Measurements from ENCODE around the gene TIMM29.

GRCh38 chr19:10971107-10971726 lies 42.6 kb downstream of the TIMM29 start:
- TF ChIP-seq, protein P1, sequence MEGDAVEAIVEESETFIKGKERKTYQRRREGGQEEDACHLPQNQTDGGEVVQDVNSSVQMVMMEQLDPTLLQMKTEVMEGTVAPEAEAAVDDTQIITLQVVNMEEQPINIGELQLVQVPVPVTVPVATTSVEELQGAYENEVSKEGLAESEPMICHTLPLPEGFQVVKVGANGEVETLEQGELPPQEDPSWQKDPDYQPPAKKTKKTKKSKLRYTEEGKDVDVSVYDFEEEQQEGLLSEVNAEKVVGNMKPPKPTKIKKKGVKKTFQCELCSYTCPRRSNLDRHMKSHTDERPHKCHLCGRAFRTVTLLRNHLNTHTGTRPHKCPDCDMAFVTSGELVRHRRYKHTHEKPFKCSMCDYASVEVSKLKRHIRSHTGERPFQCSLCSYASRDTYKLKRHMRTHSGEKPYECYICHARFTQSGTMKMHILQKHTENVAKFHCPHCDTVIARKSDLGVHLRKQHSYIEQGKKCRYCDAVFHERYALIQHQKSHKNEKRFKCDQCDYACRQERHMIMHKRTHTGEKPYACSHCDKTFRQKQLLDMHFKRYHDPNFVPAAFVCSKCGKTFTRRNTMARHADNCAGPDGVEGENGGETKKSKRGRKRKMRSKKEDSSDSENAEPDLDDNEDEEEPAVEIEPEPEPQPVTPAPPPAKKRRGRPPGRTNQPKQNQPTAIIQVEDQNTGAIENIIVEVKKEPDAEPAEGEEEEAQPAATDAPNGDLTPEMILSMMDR (IDR thresholded peaks at IDR 0.05; ENCODE audit: poor library complexity, severe bottlenecking), result no peak
- TF ChIP-seq EP300 (conservative IDR thresholded peaks at IDR 0.05; ENCODE audit: poor library complexity, severe bottlenecking), result no peak
- no peak for TF ChIP-seq POLR2AphosphoS5 (IDR thresholded peaks at IDR 0.05)
- no peak for TF ChIP-seq MXI1 (conservative IDR thresholded peaks at IDR 0.05; ENCODE audit: poor library complexity, severe bottlenecking)
- no peak for TF ChIP-seq TAF1 (IDR thresholded peaks at IDR 0.05; ENCODE audit: low read depth)
- no peak for TF ChIP-seq RAD21 (conservative IDR thresholded peaks at IDR 0.05)
- TF ChIP-seq EZH2 (IDR thresholded peaks at IDR 0.05; ENCODE audit: borderline replicate concordance, insufficient read depth, low read length, poor library complexity, severe bottlenecking), result no peak
- TF ChIP-seq, protein P2, sequence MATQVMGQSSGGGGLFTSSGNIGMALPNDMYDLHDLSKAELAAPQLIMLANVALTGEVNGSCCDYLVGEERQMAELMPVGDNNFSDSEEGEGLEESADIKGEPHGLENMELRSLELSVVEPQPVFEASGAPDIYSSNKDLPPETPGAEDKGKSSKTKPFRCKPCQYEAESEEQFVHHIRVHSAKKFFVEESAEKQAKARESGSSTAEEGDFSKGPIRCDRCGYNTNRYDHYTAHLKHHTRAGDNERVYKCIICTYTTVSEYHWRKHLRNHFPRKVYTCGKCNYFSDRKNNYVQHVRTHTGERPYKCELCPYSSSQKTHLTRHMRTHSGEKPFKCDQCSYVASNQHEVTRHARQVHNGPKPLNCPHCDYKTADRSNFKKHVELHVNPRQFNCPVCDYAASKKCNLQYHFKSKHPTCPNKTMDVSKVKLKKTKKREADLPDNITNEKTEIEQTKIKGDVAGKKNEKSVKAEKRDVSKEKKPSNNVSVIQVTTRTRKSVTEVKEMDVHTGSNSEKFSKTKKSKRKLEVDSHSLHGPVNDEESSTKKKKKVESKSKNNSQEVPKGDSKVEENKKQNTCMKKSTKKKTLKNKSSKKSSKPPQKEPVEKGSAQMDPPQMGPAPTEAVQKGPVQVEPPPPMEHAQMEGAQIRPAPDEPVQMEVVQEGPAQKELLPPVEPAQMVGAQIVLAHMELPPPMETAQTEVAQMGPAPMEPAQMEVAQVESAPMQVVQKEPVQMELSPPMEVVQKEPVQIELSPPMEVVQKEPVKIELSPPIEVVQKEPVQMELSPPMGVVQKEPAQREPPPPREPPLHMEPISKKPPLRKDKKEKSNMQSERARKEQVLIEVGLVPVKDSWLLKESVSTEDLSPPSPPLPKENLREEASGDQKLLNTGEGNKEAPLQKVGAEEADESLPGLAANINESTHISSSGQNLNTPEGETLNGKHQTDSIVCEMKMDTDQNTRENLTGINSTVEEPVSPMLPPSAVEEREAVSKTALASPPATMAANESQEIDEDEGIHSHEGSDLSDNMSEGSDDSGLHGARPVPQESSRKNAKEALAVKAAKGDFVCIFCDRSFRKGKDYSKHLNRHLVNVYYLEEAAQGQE (IDR thresholded peaks at IDR 0.05; ENCODE audit: borderline replicate concordance), result no peak

Data from neural cell (in vitro differentiated cells).